Stimulated activated CD4-positive, alpha-beta T cell treated with anti-CD3 and anti-CD28 coated beads, Interleukin-4, amount 100 ng/mL, for 1 hour (primary cell): Measurements from ENCODE around the gene WIPF3.

Experiments used
- DNase-seq: peaks from one replicate; pipeline ENCODE4 v3.0.0-alpha.2; 2020

WIPF3 gene

GRCh38 chr7:29806208-29806994 lies at the start of gene WIPF3:
WIPF3 (plus strand) TSS chr7:29806508; CDS start chr7:29834725, 28,217 bp downstream.
- DNase-seq, result no peak

- no peak for DNase-seq
These were observed 43.0 kb upstream of the WIPF3 start for GRCh38 chr7:29763266-29763665.

GRCh38 chr7:29764227-29764626 lies 42.1 kb upstream of the WIPF3 start:
- no peak for DNase-seq

- DNase-seq, result no peak
These were observed 40.8 kb upstream of the WIPF3 start for GRCh38 chr7:29765490-29765889.

GRCh38 chr7:29770371-29770770 lies 35.9 kb upstream of the WIPF3 start:
- no peak for DNase-seq

- no peak for DNase-seq
These were observed 35.1 kb upstream of the WIPF3 start for GRCh38 chr7:29771081-29771816.

- DNase-seq, result no peak
These were observed 27.3 kb upstream of the WIPF3 start for GRCh38 chr7:29779017-29779416.

- DNase-seq, result no peak
These were observed 26.0 kb upstream of the WIPF3 start for GRCh38 chr7:29780346-29780745.

GRCh38 chr7:29783671-29784070 lies 22.6 kb upstream of the WIPF3 start:
- no peak for DNase-seq

- no peak for DNase-seq
These were observed 12.8 kb upstream of the WIPF3 start for GRCh38 chr7:29793507-29793906.

GRCh38 chr7:29794959-29795629 lies 11.2 kb upstream of the WIPF3 start:
- no peak for DNase-seq

GRCh38 chr7:29795696-29796580 lies 10.4 kb upstream of the WIPF3 start:
- DNase-seq, result no peak

GRCh38 chr7:29797112-29797944 lies 9.0 kb upstream of the WIPF3 start:
- DNase-seq, result no peak

GRCh38 chr7:29798422-29798821 lies 7.9 kb upstream of the WIPF3 start:
- no peak for DNase-seq

GRCh38 chr7:29801929-29802328 lies 4.4 kb upstream of the WIPF3 start:
- no peak for DNase-seq

GRCh38 chr7:29805031-29805430 lies 1.3 kb upstream of the WIPF3 start:
- no peak for DNase-seq

GRCh38 chr7:29805886-29806207 lies 461 bp upstream of the WIPF3 start:
- DNase-seq, result no peak

- DNase-seq, result no peak
These were observed 910 bp downstream of the WIPF3 start for GRCh38 chr7:29806995-29807841.

GRCh38 chr7:29808075-29808801 lies 1.9 kb downstream of the WIPF3 start:
- no peak for DNase-seq

GRCh38 chr7:29809533-29810155 lies 3.3 kb downstream of the WIPF3 start:
- no peak for DNase-seq
